Epithelial cell of esophagus (primary cell): ENCODE measurements around the gene ABHD12B.
"Not testable (repeated sequence)": the region's sequence is repeated elsewhere in the genome, so short reads cannot be mapped to it uniquely, and the experiment has no call there.

Experiments
- DNase-seq: peaks from one replicate; pipeline ENCODE4 v3.0.0; 2010; ENCODE audit warnings: low read depth
- H3K4me3 ChIP-seq: 2 replicates; pipeline ENCODE4 v1.5.1; 2011; ENCODE audit warnings: mild to moderate bottlenecking, low read length, control low read depth
- CTCF ChIP-seq: IDR thresholded peaks from 2 replicates; pipeline ENCODE4 v1.5.1; 2011; ENCODE audit warnings: low read depth, mild to moderate bottlenecking, low read length, control low read depth, inconsistent platforms; ENCODE audit not compliant: insufficient read depth; ENCODE audit errors: missing control alignments

ABHD12B gene

DNA sequence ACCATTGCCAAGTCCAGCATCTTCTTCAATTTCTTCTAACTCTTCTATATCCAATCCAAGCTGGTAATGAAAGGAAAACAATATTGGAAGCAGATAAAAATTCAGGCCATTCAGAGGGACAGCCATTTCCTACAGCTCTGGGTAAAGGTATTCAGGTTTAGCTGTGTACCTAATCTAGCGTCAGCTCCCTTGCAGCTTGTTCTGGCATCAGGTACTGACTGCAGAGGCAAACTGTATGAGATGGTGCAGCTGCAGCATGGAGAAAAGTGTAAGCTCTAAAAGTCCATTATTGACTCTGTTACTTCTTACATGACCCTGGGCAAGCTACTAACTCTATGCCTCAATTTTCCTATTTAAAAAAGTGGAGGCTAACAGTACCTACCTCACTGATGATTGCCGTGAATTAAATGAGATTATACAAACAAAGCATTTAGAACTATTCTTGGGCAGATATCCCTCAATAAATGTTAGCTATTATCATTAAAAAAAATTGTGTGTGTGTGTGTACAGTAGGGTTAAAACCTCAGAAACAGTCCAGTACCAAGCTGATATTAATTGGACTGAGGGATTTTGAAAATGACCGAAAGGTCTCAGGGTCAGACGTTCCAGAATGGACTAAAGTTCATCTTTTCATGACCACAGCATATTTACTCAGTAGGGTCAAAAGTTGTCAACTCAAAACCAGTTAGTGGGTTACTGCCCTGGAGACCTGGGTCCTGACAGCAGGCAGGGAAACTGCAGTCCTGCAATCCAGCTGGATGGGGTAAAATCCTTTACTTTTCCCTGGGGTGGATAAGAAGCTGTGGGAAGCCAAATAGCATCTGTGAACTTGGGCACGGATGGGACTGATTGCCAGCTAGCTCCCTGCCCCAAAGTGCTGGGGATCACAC lies 63.5 kb downstream of the ABHD12B start:
- H3K4me3 ChIP-seq, result no peak overlapping the region
- no peak for TF ChIP-seq CTCF
- DNase-seq, result no peak

DNA sequence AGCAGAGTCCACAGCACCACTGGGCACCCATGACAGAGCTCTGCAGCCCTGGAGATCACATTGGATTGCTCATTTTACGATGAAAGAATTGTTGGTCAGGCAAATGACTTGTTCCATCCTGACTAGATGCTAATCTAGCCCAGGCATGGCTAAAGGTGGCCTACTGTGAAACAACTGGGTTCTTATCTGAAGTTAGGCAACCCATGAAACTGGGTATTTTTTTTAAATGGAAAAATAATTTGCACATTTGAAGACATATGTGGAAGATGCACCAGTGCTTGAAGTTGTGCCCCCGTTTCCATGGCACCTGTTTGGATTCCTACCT lies 64.1 kb downstream of the ABHD12B start:
- DNase-seq, result peak; percentile 45
- H3K4me3 ChIP-seq, result no peak overlapping the region
- TF ChIP-seq CTCF, result no peak

- no peak overlapping the region for H3K4me3 ChIP-seq
- TF ChIP-seq CTCF, result no peak
- no peak for DNase-seq
These were observed 65.0 kb downstream of the ABHD12B start for GRCh38 chr14:50936882-50937281.

DNA sequence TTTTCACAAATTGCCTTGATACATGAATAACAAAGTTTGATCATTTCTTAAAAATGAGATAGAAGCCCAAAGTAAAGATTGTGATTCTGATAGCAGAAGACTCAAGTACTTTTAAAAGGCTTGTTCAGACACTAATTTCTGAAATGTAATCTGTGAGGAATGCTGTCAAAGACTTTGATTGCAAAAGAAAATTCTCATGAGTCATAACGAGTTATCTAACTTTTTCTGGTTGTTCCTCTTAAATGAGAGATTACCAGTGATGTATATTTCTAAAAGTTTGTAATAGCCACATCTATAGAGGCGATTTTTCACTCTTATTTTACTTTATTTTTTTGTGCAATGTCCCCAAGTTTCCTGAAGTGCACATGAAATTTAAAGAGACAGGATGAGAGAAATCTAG lies 65.5 kb downstream of the ABHD12B start:
- no peak for TF ChIP-seq CTCF
- DNase-seq, result peak; percentile 85
- H3K4me3 ChIP-seq, result no peak overlapping the region

- H3K4me3 ChIP-seq, result no peak overlapping the region
- no peak for TF ChIP-seq CTCF
- DNase-seq, result no peak
These were observed 65.9 kb downstream of the ABHD12B start for GRCh38 chr14:50937800-50938199.

GRCh38 chr14:50941151-50941550 lies 69.3 kb downstream of the ABHD12B start:
- DNase-seq, result peak; percentile 67
- no peak overlapping the region for H3K4me3 ChIP-seq
- no peak for TF ChIP-seq CTCF

DNA sequence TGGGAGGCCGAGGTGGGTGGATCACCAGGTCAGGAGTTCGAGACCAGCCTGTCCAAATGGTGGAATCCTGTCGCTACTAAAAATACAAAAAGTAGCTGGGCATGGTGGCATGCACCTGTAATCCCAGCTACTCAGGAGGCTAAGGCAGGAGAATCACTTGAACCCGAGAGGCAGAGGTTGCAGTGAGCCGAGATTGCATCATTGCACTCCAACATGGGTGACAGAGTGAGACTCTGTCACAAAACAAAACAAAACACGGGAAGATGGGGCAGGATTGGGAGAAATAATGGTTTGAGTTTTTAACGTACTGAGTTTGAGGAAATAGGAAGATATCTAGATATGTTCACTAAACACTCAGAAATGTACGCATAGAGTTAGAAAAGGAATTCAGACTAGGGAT lies 69.8 kb downstream of the ABHD12B start:
- not testable (repeated sequence) for DNase-seq, H3K4me3 ChIP-seq
